Cardiac fibroblast (primary cell): ENCODE data around the gene ZBED3.

Experiments used
- DNase-seq, 2 donors: peaks; one replicate each; pipeline versions ENCODE4 v3.0.0 to v3.0.0-alpha.2; 2010; ENCODE audit warnings: low read depth in 2 of 2
- H3K4me3 ChIP-seq, 2 donors: replicated peaks in 1 of 2; 1 replicate in 1 of 2; 2 replicates in 1 of 2; pipeline ENCODE4 v1.5.1; 2011; ENCODE audit warnings: low read depth in 2 of 2, low read length in 2 of 2, mild to moderate bottlenecking in 2 of 2, moderate library complexity in 1 of 2
- TF ChIP-seq, protein P1 (sequence below): IDR thresholded peaks from one replicate; pipeline ENCODE4 v1.5.1; 2011; ENCODE audit warnings: low read depth, mild to moderate bottlenecking, low read length, inconsistent platforms

Gene ZBED3

DNA sequence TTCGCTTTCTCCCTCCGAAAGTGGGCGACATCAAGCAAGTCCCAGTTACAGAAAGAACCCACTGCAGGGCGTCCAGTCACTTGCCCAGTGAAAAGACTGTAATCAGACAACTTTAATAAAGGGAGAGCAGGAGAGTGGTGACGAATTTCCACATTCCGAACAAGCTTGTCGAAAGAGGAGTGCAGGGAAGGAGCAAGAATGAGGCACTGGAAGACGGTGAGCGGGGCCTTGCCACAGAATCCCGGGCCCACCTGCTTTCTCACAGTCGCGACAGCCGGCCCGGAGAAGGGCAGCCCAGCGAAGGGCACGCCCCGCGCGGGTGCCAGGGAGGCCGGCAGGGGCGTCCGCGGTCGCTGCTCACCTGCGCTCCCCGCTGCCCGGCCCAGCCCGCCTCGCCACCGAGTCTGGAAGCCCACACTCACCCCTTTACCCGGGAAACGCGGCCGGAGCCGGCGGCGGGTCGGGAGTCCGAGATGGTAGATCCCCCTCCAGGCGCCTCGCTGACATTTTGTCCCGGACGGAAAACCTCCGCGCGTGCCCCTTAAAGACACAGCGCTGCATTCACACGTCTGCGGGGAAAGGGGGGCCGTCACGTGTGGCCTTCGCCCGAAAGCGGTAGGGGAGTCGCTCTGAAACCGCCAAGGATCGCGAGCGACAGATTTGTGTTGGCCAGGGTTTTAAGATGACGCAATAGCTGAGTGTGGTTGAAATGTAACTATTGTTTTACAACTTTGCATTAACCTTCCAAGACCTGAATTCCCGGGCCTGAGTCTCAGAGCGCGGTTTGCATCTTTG lies at the start of gene ZBED3:
Gene ZBED3, minus strand, starts transcription at position 597 of the 795 bp plus-strand sequence. CDS start 9,407 bp downstream, outside the sequence.
- TF ChIP-seq, protein P1, sequence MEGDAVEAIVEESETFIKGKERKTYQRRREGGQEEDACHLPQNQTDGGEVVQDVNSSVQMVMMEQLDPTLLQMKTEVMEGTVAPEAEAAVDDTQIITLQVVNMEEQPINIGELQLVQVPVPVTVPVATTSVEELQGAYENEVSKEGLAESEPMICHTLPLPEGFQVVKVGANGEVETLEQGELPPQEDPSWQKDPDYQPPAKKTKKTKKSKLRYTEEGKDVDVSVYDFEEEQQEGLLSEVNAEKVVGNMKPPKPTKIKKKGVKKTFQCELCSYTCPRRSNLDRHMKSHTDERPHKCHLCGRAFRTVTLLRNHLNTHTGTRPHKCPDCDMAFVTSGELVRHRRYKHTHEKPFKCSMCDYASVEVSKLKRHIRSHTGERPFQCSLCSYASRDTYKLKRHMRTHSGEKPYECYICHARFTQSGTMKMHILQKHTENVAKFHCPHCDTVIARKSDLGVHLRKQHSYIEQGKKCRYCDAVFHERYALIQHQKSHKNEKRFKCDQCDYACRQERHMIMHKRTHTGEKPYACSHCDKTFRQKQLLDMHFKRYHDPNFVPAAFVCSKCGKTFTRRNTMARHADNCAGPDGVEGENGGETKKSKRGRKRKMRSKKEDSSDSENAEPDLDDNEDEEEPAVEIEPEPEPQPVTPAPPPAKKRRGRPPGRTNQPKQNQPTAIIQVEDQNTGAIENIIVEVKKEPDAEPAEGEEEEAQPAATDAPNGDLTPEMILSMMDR: no peak
- peak within 1 kb of the TSS; percentile 60 to 72 for H3K4me3 ChIP-seq
- peak; percentile 83 for DNase-seq

DNA sequence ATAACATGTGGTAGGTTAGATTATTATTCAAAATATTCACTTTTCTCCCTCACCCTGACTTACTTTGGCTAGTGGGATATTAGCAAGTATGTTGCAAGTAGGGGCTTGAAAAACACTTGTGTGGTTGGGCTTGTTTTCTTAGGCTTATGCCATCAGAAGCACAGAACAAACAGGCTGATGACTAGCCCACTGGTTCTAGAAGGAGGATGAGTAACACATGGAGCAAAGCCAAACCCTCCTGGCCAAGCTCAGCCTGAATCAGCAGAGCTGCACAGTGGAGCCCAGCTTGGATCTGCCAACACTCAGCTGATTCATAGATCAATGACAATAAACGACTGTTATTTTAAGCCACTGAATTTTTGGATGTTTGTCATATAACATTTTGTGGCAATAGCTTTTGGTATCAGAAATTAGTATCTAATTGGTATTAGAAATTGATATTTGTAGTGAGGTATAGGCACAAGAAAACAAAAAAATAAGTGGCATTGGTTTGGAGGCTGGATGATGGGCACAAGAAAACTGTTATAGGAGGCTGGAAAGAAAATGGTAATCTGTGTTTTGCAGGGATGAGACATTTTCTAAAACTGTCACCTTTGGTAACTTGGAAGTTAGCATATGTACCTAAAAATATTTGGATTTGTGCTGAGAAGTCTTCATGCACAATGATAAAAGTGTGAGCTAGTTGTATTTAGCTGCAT lies 46.1 kb upstream of the ZBED3 start:
- TF ChIP-seq, protein P1: no peak
- no peak overlapping the region for H3K4me3 ChIP-seq
- DNase-seq: peak; percentile 94 to 99

DNA sequence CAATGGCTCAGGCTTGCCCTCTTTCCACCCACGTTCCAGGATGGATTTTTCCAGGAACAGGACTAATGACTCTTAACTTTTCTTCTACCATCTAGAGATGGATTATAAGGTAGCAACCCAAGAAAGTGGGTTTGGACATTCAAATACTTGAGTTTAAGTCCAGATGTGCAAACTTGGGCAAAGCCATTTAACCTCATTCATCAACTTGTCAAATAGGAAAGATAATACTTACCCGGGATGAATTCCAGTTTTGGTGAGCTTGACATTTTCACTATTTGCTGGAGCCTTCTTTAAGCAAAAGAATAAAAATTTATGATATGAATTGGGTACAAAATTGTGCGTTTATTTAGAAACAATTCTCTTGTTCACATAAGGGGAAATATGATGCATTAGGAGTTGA lies 44.3 kb upstream of the ZBED3 start:
- TF ChIP-seq, protein P1: no peak
- no peak overlapping the region for H3K4me3 ChIP-seq
- peak in 1 of 2 donors; percentile 20 for DNase-seq

DNA sequence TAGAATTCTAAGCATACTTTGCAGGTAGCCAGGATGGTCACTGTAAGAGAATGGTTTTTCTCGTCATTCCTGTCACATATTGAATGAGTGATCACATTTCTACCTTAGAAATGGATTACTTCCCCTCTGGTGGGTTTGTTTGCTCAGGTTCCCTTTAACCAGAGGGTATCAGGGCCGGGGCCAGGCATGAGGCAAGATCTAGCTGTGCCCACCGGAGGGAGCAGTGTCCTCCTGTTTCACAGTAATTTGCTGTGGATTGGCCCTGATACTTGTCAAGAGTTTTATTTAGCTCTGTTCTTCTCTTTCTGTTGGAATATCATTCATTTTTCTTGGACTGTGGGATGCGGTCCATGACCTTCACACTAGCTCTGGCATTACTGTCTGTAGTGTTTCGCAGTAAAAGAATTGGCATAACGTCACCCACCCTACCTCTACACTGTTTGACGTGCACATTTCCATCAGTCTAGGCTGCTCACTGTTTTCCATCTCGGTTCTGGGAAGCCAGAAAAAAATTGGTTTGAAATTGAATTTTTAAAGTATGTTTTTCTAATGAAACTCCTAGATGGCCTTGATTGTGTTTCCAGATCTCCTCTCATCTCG lies 42.4 kb upstream of the ZBED3 start:
- TF ChIP-seq, protein P1: peak; percentile 45
- H3K4me3 ChIP-seq: no peak overlapping the region
- DNase-seq: peak; percentile 29 to 37

DNA sequence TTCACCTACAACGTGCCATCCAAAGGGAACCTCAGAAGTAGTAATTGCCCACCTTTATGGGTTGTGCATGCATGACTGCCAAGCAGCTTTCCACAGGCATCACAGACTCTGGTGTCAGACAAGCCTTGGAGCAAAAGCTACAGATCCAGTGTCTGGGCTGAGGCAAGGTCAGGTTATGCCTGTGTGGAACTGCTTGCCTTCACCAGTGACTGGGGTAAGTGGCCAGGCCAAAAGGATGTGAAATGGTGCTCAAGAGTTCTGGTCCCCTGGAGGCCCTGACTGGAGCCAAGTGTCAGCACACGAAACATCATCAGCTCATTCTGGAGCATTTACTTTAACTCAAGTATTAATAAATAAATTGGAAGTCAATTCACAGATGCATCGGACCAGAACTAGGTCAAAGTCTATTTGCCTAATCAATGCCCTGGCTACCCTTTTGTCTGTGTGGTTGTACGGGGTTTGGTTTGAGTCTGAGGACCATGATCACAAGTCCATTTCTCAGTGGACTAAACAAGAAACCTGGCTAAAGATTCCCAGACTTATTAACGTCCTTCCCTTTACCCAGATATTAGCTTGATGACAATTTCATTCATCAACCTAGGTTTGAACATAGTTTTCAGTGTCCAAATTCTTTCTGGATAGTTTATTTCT lies 41.5 kb upstream of the ZBED3 start:
- no peak overlapping the region for H3K4me3 ChIP-seq
- TF ChIP-seq, protein P1: no peak
- DNase-seq: no peak

DNA sequence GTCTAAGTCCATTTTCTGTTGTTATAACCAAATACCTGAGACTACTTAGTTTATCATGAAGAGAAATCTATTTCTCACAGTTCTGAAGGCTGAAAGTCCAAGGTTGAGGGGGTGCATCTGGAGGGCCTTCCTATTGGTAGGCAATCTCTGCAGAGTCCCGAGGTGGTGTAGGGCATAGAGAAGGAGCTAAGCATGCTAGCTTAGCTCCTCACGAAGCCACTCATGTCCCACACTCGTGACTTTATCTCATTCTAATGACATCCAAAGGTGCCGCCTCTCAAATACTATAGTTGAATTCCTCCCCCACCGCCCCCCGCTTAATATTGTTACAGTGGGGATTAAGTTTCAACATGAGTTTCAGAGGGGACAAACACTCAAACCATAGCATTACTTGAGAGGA lies 36.0 kb upstream of the ZBED3 start:
- H3K4me3 ChIP-seq: no peak overlapping the region
- TF ChIP-seq, protein P1: no peak
- DNase-seq: no peak
